Upper lobe of right lung (tissue), 1 donor: ENCODE measurements around the gene NOD1. TPM values are rescaled to one million over a fixed set of nuclear protein-coding genes. Genes with fewer than 3 reads are reported as not detected.
A peak's percentile ranks its signal among the peaks of the same experiment; 100 is the strongest.

ENCODE experiments used
- ATAC-seq: fragments of 200-7000 bp; cut with Tn5 transposase; one replicate; pipeline ENCODE4 v1.9.1; 2020; ENCODE audit warnings: mild to moderate bottlenecking, moderate library complexity
- DNase-seq: peaks from one replicate; pipeline ENCODE4 v3.0.0-alpha.2; 2020
- H3K27ac ChIP-seq: fragments of 200-600 bp; one replicate; pipeline ENCODE4 v1.8.0; 2022
- H3K27me3 ChIP-seq: fragments of 200-600 bp; one replicate; pipeline ENCODE4 v1.8.0; 2022; ENCODE audit warnings: mild to moderate bottlenecking
- H3K36me3 ChIP-seq: fragments of 200-600 bp; one replicate; pipeline ENCODE4 v1.8.0; 2022
- H3K4me1 ChIP-seq: fragments of 200-600 bp; one replicate; pipeline ENCODE4 v1.8.0; 2022
- H3K4me3 ChIP-seq: fragments of 200-600 bp; one replicate; pipeline ENCODE4 v1.8.0; 2022; ENCODE audit warnings: mild to moderate bottlenecking
- H3K9me3 ChIP-seq: fragments of 200-600 bp; one replicate; pipeline ENCODE4 v1.8.0; 2022
- intact Hi-C: fragments of 100-400 bp; cut with DNase I; formaldehyde crosslinking; loops from one replicate; pipeline ENCODE4 v1.11.0; 2022
- total RNA-seq: library from RNA; stranded (reverse); fragmentation: NEBNext Ultra II Directional; extraction: Animal tissue kit (Norgen Biotek cat#: 25700); gene quantifications from one replicate; pipeline ENCODE4 v1.2.1, GENCODE V29; 2021
- TF ChIP-seq, protein P1 (sequence below): fragments of 200-600 bp; IDR thresholded peaks from one replicate; pipeline ENCODE4 v1.8.0; 2022; ENCODE audit warnings: antibody characterized with exemption
- donor health status: DM: no; HTN: yes; CAD: no; lungs with severe emphysema.

NOD1 gene
- total RNA-seq, 1 donor from 2014 or later = 43.5 TPM

DNA sequence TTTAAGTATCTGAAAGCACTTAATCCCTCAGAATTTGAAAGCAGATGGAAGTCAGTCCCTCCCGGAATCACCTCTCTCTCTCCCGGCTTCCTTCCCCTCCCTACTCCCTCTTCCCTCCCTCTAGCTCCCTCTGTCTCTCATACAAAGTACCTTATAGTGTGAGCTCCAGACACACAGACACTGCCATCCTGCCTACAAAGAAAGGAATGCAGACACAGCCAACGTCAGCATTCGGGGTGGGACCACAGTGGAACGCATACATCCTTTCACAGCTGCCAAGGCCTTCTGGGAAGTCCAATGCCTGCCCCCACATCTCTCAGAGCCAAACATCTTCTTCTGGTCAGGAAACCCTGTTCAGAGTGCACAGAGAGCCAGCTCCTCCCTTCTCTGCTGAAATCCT, 9.3 kb downstream of the NOD1 start:
- ATAC-seq (peak; percentile 84), DNase-seq (peak; percentile 81)
- Histone ChIP-seq H3K9me3 (no peaks in the 10 kb centered on the region), H3K4me3 (no peak overlapping the region), H3K4me1 (peaks cover 98% of the 10 kb centered on the region), H3K36me3 (no peaks in the 10 kb centered on the region), H3K27ac (peak overlapping the region; percentile 79), H3K27me3 (no peaks in the 10 kb centered on the region)
- TF ChIP-seq, protein P1, sequence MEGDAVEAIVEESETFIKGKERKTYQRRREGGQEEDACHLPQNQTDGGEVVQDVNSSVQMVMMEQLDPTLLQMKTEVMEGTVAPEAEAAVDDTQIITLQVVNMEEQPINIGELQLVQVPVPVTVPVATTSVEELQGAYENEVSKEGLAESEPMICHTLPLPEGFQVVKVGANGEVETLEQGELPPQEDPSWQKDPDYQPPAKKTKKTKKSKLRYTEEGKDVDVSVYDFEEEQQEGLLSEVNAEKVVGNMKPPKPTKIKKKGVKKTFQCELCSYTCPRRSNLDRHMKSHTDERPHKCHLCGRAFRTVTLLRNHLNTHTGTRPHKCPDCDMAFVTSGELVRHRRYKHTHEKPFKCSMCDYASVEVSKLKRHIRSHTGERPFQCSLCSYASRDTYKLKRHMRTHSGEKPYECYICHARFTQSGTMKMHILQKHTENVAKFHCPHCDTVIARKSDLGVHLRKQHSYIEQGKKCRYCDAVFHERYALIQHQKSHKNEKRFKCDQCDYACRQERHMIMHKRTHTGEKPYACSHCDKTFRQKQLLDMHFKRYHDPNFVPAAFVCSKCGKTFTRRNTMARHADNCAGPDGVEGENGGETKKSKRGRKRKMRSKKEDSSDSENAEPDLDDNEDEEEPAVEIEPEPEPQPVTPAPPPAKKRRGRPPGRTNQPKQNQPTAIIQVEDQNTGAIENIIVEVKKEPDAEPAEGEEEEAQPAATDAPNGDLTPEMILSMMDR = peak; percentile 34
- intact Hi-C loops = no loop called here

DNA sequence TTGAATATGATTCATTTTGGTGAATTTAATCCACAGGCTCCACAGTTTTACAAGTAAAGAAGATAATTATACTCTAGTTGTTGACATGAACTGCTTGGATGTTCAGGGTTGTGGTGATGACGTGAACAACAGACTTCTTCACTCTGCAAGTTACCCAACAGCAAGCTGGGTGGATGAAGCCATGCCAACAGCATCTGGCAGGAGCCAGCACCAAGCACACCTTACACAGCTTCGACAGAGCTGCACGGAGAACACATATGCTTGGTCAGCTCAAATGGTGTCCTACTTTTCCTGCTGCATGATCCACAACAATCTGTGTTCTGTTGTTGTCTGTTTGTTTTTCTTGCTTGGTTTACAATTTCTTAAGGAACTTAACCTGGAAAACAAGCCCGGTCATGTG, 9.8 kb downstream of the NOD1 start:
- no peak for ATAC-seq
- no peaks in the 10 kb centered on the region for H3K27me3 ChIP-seq
- intact Hi-C loops = no loop called here
- peak overlapping the region; percentile 79 for H3K27ac ChIP-seq
- H3K36me3 ChIP-seq = no peaks in the 10 kb centered on the region
- TF ChIP-seq, protein P1 = no peak
- peaks cover 98% of the 10 kb centered on the region for H3K4me1 ChIP-seq
- no peaks in the 10 kb centered on the region for H3K9me3 ChIP-seq
- no peak for DNase-seq
- H3K4me3 ChIP-seq = no peak overlapping the region

DNA sequence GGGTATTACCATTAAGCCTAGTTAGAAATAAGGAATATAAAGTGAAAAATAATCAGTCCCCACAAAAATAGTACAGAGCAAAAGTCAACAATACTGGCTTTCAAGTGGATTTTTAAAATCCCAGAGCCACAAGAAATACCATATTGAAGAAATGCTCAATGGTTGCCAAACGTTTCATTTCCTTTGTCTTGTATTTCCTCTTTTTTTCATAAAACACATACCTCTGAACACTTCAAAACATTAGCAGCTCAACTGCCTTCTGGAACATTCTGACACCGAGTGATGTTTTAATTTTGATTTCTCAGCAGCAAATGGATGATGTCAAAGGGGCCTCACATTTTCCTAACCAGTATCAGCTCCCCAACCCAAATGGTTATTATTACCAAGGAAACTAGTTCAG, 10.5 kb downstream of the NOD1 start:
- intact Hi-C loops = no loop called here
- no peak for DNase-seq
- ATAC-seq = no peak
- H3K4me3 ChIP-seq = no peak overlapping the region
- TF ChIP-seq, protein P1 = no peak
- no peaks in the 10 kb centered on the region for H3K36me3 ChIP-seq
- no peaks in the 10 kb centered on the region for H3K27me3 ChIP-seq
- H3K27ac ChIP-seq = peak overlapping the region; percentile 79
- no peaks in the 10 kb centered on the region for H3K9me3 ChIP-seq
- peaks cover 96% of the 10 kb centered on the region for H3K4me1 ChIP-seq

GRCh38 chr7:30467271-30467670, 11.3 kb downstream of the NOD1 start:
- TF ChIP-seq, protein P1 = no peak
- intact Hi-C loops = no loop called here
- peaks cover 91% of the 10 kb centered on the region for H3K4me1 ChIP-seq
- H3K36me3 ChIP-seq = peaks cover 4% of the 10 kb centered on the region
- ATAC-seq = no peak
- no peaks in the 10 kb centered on the region for H3K27me3 ChIP-seq
- DNase-seq = no peak
- no peak overlapping the region for H3K4me3 ChIP-seq
- H3K27ac ChIP-seq = no peak overlapping the region
- H3K9me3 ChIP-seq = no peaks in the 10 kb centered on the region

DNA sequence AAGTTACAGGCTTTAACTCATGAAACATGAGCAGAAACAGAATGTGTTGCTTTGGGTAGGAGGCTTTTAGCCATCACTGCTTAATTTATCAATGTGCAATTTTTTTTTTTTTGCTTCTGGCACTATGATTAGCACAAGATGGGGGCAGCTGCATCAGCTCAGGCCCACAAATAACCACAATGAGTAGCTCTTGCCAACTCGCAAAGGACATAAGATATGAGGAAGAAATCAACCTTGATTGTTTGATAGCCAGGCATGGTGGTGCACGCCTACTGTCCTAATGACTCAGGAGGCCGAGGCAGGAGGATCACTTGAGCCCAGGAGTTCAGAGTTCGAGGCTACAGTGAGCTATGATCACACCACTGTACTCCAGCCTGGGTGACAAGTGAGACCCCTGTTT, 12.3 kb downstream of the NOD1 start:
- H3K4me3 ChIP-seq = no peak overlapping the region
- peak overlapping the region; percentile 19 for H3K27ac ChIP-seq
- no peaks in the 10 kb centered on the region for H3K9me3 ChIP-seq
- intact Hi-C loops = no loop called here
- TF ChIP-seq, protein P1 = no peak
- ATAC-seq = no peak
- no peaks in the 10 kb centered on the region for H3K27me3 ChIP-seq
- H3K4me1 ChIP-seq = peaks cover 82% of the 10 kb centered on the region
- no peak for DNase-seq
- H3K36me3 ChIP-seq = peaks cover 6% of the 10 kb centered on the region

DNA sequence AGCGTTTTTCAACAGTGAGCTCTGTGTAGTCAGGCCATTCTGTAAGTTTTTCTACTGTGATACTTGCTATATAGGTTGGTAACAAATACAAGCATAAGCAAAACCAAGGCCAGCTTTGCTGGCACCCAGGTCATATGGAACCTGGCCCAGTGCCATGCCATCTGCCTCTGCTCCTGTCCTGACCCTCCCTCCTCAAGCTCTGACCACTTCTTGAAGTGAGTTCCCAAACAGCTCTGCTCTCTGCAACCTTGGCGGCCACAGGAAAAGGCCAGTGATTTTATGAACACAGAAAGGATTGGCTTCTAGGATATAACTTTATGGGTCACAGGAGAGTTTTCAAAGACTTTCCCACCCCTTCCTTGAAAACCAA, 12.8 kb downstream of the NOD1 start:
- Histone ChIP-seq H3K4me3 (no peak overlapping the region), H3K36me3 (peaks cover 6% of the 10 kb centered on the region), H3K4me1 (peaks cover 78% of the 10 kb centered on the region), H3K9me3 (no peaks in the 10 kb centered on the region), H3K27me3 (no peaks in the 10 kb centered on the region), H3K27ac (peak overlapping the region; percentile 19)
- ATAC-seq (no peak), DNase-seq (no peak)
- TF ChIP-seq, protein P1 = no peak
- intact Hi-C loops = no loop called here
